NOMO-1 (cell line): ENCODE results near the gene PSAT1.

Experiments used
- DNase-seq, 2 experiments: peaks; one replicate each; lab custom pipeline; 2025; ENCODE audit not compliant: unreplicated experiment in 2 of 2; lab: John Stamatoyannopoulos, UW

The PSAT1 gene

GRCh38 chr9:78314953-78315870 lies 18.3 kb downstream of the PSAT1 start:
- no peak for DNase-seq

- DNase-seq, result no peak
These were observed 19.4 kb downstream of the PSAT1 start for GRCh38 chr9:78316166-78316892.

- DNase-seq, result no peak
These were observed 22.5 kb downstream of the PSAT1 start for GRCh38 chr9:78319197-78320029.

- DNase-seq, result no peak
These were observed 23.2 kb downstream of the PSAT1 start for GRCh38 chr9:78320030-78320693.

GRCh38 chr9:78320875-78321496 lies 24.1 kb downstream of the PSAT1 start:
- no peak for DNase-seq

GRCh38 chr9:78321505-78321904 lies 24.6 kb downstream of the PSAT1 start:
- no peak for DNase-seq

- DNase-seq, result no peak
These were observed 27.2 kb downstream of the PSAT1 start for GRCh38 chr9:78324068-78324650.

- no peak for DNase-seq
These were observed 27.8 kb downstream of the PSAT1 start for GRCh38 chr9:78324682-78325081.

- DNase-seq, result no peak
These were observed 28.4 kb downstream of the PSAT1 start for GRCh38 chr9:78325343-78325742.

GRCh38 chr9:78325846-78326360 lies 29.0 kb downstream of the PSAT1 start:
- no peak for DNase-seq

GRCh38 chr9:78326564-78326963 lies 29.6 kb downstream of the PSAT1 start:
- DNase-seq, result no peak

- no peak for DNase-seq
These were observed 35.5 kb downstream of the PSAT1 start for GRCh38 chr9:78332381-78332780.

- DNase-seq, result no peak
These were observed 51.9 kb downstream of the PSAT1 start for GRCh38 chr9:78348848-78349247.

GRCh38 chr9:78351816-78352215 lies 54.9 kb downstream of the PSAT1 start:
- DNase-seq, result no peak

GRCh38 chr9:78354324-78354973 lies 57.5 kb downstream of the PSAT1 start:
- no peak for DNase-seq

- DNase-seq, result no peak
These were observed 58.1 kb downstream of the PSAT1 start for GRCh38 chr9:78354989-78355388.

GRCh38 chr9:78356634-78357033 lies 59.7 kb downstream of the PSAT1 start:
- no peak for DNase-seq

- DNase-seq, result no peak
These were observed 60.4 kb downstream of the PSAT1 start for GRCh38 chr9:78357165-78357873.
